Activated T-helper 2 cell treated with anti-CD3 and anti-CD28 coated beads, Interferon-gamma antibody, Interleukin-2, Interleukin-4, amounts not matched to agents 10 μg/mL and 5 μg/mL and 100 μg/mL, durations not matched to agents 14 hours and 24 hours and 36 hours (primary cell): ENCODE data around the gene CLMN. TPM values are rescaled to one million over a fixed set of nuclear protein-coding genes. Genes with fewer than 3 reads are reported as not detected.
"Not testable (repeated sequence)": the region's sequence is repeated elsewhere in the genome, so short reads cannot be mapped to it uniquely, and the experiment has no call there.

Source experiments
- DNase-seq: peaks from one replicate; pipeline ENCODE4 v3.0.0; 2021; ENCODE audit warnings: low spot score
- H3K27ac Mint-ChIP-seq: one replicate; pipeline ENCODE4 v1.8.0; 2021; ENCODE audit warnings: mixed read lengths
- H3K27me3 Mint-ChIP-seq: one replicate; pipeline ENCODE4 v1.8.0; 2021; ENCODE audit warnings: low read depth, mixed read lengths
- H3K36me3 Mint-ChIP-seq: one replicate; pipeline ENCODE4 v1.8.0; 2021; ENCODE audit warnings: low read depth, mixed read lengths
- H3K4me1 Mint-ChIP-seq: one replicate; pipeline ENCODE4 v1.8.0; 2021; ENCODE audit warnings: low read depth, mixed read lengths
- H3K4me3 Mint-ChIP-seq: one replicate; pipeline ENCODE4 v1.8.0; 2021; ENCODE audit warnings: low read depth, mild to moderate bottlenecking, moderate library complexity, mixed read lengths
- H3K9me3 Mint-ChIP-seq: one replicate; pipeline ENCODE4 v1.8.0; 2021; ENCODE audit warnings: mixed read lengths
- intact Hi-C: fragments of 100-400 bp; cut with micrococcal nuclease; formaldehyde crosslinking; loops from one replicate; pipeline ENCODE4 v1.15.1; 2023
- total RNA-seq: library from RNA; stranded (reverse); gene quantifications from 2 replicates; pipeline ENCODE4 v1.2.3, GENCODE V29; 2022

Gene CLMN
- total RNA-seq, 1 donor from 2014 or later: 1.3 TPM

DNA sequence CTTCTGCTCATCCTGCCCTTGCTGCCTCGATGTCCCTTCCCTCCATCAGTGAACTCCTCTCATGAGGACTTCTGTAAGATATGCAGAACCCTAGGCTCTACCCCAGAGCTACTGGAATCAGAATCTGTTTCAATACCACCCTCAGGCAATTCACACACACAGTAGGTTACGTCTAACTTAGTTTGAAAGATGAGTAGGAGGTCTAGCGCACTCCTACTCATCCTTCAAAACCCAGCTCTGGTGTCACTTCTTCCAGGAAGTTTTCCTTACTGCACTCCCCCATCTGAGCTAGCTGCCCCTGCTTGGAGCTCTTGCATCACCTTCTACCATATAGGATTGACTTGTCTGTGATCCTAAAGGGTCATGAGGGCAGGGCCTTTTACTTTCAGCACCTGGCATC is 105.9 kb downstream of the CLMN start:
- intact Hi-C loops: no loop called here

DNA sequence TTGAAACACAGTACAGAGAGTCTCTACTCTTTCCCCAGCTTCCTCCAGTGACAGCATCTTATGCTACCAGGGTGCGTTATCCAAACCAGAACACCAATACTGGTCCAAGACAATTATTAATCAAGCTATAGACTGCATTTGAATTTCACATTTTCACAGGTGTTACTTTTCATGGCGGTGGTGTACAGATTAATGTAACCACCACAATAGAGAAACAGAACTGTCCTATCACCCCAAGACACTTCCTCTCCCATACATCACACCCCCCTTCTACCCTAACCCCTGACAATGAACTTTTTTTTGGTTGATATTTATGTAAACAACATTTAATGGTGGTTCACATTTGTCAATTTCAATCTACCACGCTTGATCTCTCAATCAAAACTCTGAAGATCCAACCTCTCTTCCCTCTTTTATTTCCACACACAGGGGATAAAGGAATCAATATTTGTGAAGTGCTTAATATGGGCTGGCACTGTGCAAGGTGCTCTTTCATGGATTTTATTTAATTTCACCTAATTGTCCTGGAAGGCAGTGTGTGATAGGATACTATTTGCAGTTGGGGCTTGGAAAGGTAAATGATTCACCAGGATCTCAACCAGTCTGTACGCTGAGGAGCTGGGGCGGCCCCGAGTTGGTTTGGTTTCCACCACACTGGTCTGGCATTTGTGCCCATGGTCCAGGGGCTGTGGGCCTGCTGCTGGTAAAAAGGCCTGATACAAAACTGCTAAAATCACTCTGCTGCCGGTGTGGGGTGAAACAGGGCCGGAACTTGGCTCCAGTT is 107.8 kb downstream of the CLMN start:
- no peaks in the 10 kb centered on the region for H3K4me1 Mint-ChIP-seq
- H3K27ac Mint-ChIP-seq: no peak overlapping the region
- intact Hi-C loops: no loop called here
- H3K36me3 Mint-ChIP-seq: no peaks in the 10 kb centered on the region
- no peak overlapping the region for H3K4me3 Mint-ChIP-seq
- DNase-seq: no peak
- no peaks in the 10 kb centered on the region for H3K9me3 Mint-ChIP-seq
- no peaks in the 10 kb centered on the region for H3K27me3 Mint-ChIP-seq

More for the DNA sequence above, 105.9 kb downstream of the CLMN start:
- Mint-ChIP-seq H3K4me3 (no peak overlapping the region), H3K36me3 (no peaks in the 10 kb centered on the region), H3K4me1 (no peaks in the 10 kb centered on the region), H3K27me3 (no peaks in the 10 kb centered on the region), H3K27ac (no peak overlapping the region), H3K9me3 (no peaks in the 10 kb centered on the region)
- DNase-seq: no peak

DNA sequence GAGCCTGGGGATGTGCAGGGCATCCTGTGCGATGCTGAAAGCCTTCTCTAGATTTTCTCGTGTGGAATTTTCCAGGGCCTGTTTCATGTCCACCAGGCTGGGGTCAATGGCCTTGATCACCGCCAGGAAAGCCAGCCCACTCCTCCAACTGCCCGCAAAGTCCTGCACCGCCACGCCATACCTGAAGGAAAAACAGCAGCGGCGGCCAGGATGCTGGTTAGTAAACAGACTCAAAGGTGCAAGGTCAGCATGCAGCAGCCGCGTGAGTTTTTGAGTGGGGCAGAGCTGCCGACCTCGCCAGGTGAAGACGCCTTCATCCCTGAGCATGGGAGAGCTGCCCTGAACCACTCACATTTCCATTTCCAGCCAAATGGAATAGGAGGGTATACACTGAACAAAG is 109.0 kb downstream of the CLMN start:
- intact Hi-C loops: no loop called here
- peaks cover 4% of the 10 kb centered on the region for H3K27me3 Mint-ChIP-seq
- DNase-seq: no peak
- no peak overlapping the region for H3K4me3 Mint-ChIP-seq
- no peaks in the 10 kb centered on the region for H3K9me3 Mint-ChIP-seq
- H3K36me3 Mint-ChIP-seq: no peaks in the 10 kb centered on the region
- H3K4me1 Mint-ChIP-seq: no peaks in the 10 kb centered on the region
- H3K27ac Mint-ChIP-seq: no peak overlapping the region

DNA sequence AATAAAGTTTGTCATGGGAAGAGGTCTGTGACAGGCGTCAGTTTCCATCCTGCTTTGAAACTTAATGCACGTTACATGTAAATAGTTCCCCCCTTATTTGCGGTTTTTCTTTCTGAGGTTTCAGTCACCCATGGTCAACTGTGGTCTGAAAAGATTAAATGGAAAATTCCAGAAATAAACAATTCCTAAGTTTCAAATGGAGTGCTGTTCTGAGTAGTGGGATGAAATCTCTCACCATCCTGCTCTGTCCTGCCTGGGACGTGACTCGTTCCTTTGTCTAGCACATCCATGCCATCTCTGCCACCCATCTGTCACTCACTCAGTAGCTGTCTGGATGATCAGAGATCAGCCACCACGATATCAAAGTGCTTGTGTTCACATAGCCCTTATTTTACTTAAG is 111.1 kb downstream of the CLMN start:
- Mint-ChIP-seq H3K4me3 (no peak overlapping the region), H3K27ac (no peak overlapping the region), H3K27me3 (peaks cover 12% of the 10 kb centered on the region), H3K9me3 (no peaks in the 10 kb centered on the region), H3K36me3 (no peaks in the 10 kb centered on the region), H3K4me1 (no peaks in the 10 kb centered on the region)
- intact Hi-C loops: no loop called here
- no peak for DNase-seq

DNA sequence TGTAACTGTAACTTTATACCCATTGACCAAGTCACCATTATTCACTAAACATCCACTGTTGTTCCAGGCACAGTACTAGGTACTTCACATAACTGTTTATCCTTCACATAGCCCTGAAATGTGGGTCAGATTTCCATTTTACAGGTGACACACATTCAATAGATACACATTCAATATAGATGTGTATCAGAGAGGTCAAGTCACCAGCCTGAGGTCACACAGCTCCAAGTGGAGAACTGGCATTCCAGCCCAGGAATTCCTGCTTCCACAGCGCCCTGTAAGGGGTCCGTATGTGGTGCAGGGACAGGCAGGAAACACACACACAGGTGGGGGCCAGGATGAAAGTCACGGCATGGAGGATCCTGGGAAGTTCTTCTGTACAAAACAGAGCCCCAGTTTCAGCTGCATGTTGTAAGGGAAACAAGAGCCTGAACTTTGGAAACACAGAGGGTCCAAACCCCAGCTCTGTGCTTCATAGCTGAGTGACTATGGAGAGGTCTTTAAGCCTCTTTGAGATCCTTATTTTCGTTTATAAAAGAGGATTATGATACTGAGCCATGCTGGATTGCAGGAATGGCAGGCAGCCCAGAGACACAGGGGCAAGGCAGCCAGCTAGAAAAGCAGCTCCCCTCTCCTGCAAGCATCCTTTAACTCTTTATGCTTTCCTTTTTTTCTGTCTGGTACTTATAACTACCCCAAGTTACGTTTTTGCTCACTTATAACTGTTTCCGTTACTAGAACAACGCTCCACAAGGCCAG is 112.1 kb downstream of the CLMN start:
- Mint-ChIP-seq H3K27me3 (peaks cover 12% of the 10 kb centered on the region), H3K4me3 (no peak overlapping the region)
- intact Hi-C loops: no loop called here

DNA sequence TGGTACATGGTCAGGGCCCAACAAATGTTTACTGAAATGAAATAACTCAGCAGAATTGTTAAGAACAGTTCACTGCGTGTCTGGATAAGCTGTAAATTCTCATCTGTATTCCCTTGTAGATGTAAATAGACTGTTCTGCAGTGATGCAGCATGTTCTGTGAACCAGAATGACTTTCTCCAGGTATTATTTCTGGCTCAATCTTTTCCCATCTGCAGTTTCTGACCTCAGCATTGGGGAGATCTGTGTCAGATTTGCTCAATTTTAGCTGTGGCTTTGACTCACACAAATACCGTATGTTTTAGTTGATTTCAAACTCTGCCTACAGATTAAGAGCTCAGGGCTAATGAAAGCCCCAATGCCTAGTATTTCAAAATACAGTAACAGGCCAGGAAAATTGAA is 113.2 kb downstream of the CLMN start:
- H3K4me3 Mint-ChIP-seq: no peak overlapping the region
- H3K9me3 Mint-ChIP-seq: no peaks in the 10 kb centered on the region
- H3K4me1 Mint-ChIP-seq: no peaks in the 10 kb centered on the region
- no peak for DNase-seq
- intact Hi-C loops: no loop called here
- no peaks in the 10 kb centered on the region for H3K36me3 Mint-ChIP-seq
- peaks cover 12% of the 10 kb centered on the region for H3K27me3 Mint-ChIP-seq
- no peak overlapping the region for H3K27ac Mint-ChIP-seq

More for the DNA sequence above, 112.1 kb downstream of the CLMN start:
- DNase-seq: no peak
- H3K36me3 Mint-ChIP-seq: no peaks in the 10 kb centered on the region
- H3K27ac Mint-ChIP-seq: no peak overlapping the region
- no peaks in the 10 kb centered on the region for H3K9me3 Mint-ChIP-seq
- H3K4me1 Mint-ChIP-seq: no peaks in the 10 kb centered on the region

DNA sequence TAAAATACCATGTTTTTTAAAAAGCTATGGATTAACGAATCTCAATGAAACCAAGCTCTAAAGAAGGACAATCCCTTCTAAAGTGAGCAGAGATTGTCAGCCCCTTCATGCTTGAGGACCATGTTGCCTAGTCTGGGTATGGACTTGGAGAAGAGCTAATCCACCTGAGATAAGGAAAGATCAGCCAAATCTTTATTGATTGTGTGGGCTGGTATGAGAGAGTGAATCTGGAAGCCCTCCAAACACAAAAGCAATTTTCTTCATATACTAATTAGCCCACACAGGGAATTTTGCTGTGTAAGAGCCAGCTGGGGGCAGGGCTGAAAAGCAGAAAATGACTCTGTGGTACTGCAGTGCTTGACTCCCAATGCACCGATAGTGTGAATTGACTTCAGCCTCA is 115.0 kb downstream of the CLMN start:
- no peaks in the 10 kb centered on the region for H3K4me1 Mint-ChIP-seq
- intact Hi-C loops: no loop called here
- H3K36me3 Mint-ChIP-seq: no peaks in the 10 kb centered on the region
- no peaks in the 10 kb centered on the region for H3K9me3 Mint-ChIP-seq
- H3K4me3 Mint-ChIP-seq: no peak overlapping the region
- no peak overlapping the region for H3K27ac Mint-ChIP-seq
- no peak for DNase-seq
- peaks cover 12% of the 10 kb centered on the region for H3K27me3 Mint-ChIP-seq

DNA sequence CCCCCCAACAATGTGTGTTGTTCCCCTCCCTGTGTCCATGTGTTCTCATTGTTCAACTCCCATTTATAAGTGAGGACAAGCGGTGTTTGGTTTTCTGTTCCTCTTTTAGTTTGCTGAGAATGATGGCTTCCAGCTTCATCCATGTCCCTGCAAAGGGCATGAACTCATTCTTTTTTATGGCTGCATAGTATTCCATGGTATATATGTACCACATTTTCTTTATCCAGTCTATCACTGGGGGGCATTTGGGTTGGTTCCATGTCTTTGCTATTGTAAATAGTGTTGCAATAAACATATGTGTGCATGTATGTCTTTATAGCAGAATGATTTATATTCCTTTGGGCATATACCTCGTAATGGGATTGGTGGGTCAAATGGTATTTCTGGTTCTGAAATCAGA is 118.0 kb downstream of the CLMN start:
- H3K36me3 Mint-ChIP-seq, H3K9me3 Mint-ChIP-seq, DNase-seq, intact Hi-C loops, H3K4me1 Mint-ChIP-seq, H3K4me3 Mint-ChIP-seq, H3K27ac Mint-ChIP-seq: not testable (repeated sequence)
- peaks cover 21% of the 10 kb centered on the region for H3K27me3 Mint-ChIP-seq

DNA sequence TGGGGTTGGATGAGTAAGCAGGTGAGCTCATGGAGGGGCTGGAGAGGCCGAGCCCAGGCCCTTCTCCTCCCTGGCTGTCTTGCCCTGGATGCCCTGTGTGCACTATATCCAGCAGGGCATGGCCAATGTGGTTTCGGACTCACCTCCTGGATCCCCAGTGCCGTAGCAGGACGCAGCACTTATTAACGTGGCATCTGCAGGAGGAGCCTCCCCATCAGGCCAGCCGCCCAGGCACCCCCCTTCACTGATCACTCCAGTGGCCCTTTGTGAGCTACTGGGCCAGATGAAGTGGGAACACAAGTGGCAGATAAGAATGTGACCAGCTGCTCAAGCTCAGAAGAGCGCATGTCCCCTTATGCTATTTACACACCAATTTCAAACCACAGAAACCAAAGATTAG is 119.3 kb downstream of the CLMN start:
- Mint-ChIP-seq H3K9me3 (no peaks in the 10 kb centered on the region), H3K4me1 (peaks cover 2% of the 10 kb centered on the region), H3K36me3 (no peaks in the 10 kb centered on the region), H3K4me3 (no peak overlapping the region), H3K27me3 (peaks cover 17% of the 10 kb centered on the region), H3K27ac (no peak overlapping the region)
- intact Hi-C loops: no loop called here
- no peak for DNase-seq

DNA sequence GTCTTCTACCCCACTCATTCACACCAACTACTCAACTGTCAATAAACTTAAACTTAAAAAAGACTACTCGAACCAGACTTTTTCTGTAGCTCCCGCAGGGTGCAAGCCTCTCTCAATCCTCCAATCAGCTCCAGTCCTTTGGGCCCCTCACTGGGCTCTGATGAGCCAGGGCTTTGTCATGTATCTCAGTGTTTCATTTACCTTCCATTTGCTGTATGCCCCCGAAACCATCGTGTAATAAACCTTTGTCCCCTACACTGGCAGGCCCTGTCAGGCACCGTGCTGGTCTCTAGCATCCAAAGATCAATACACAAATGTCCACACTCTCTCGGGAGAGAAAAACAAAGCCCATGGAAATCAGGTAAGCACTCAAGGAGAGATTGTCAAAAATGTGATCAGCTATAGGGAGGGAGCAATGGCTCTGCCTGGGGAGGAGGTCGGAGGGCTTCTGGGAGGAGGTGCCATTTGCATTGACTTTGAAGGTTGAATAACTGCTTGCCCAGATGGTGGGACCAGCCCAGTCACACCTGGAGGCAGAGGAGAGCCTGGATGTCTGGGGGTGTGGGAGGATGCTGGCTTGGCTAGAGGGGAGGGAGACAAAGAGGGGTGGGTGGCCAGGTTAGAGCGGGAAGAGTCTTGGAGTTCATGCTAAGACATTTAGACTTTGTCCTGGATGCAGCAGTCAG is 120.3 kb downstream of the CLMN start:
- Mint-ChIP-seq H3K27me3 (peaks cover 14% of the 10 kb centered on the region), H3K4me3 (no peak overlapping the region), H3K9me3 (no peaks in the 10 kb centered on the region), H3K4me1 (peaks cover 2% of the 10 kb centered on the region), H3K36me3 (no peaks in the 10 kb centered on the region), H3K27ac (no peak overlapping the region)
- intact Hi-C loops: no loop called here
- no peak for DNase-seq

DNA sequence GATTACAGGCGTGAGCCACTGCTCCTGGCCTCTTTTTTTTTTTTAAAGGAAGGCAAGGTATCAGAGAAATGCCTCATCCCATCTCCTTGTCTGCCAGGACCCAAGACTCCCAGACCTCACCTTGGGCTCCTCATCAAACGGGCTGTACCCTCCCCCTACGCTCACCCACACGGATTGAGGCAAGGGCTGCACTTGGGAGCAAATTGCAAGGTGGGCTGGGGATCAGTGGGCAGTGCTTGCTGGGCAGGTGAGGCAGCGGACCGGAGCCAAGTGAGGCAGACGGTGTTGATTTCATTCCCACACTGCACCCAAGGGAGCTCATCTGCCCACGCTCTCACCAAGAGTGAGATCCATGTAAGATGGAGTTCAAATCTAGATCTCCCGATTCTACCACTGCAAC is 121.4 kb downstream of the CLMN start:
- Mint-ChIP-seq H3K4me1 (peaks cover 2% of the 10 kb centered on the region), H3K9me3 (no peaks in the 10 kb centered on the region), H3K36me3 (no peaks in the 10 kb centered on the region), H3K4me3 (no peak overlapping the region), H3K27ac (no peak overlapping the region), H3K27me3 (peaks cover 11% of the 10 kb centered on the region)
- intact Hi-C loops: no loop called here
- no peak for DNase-seq

DNA sequence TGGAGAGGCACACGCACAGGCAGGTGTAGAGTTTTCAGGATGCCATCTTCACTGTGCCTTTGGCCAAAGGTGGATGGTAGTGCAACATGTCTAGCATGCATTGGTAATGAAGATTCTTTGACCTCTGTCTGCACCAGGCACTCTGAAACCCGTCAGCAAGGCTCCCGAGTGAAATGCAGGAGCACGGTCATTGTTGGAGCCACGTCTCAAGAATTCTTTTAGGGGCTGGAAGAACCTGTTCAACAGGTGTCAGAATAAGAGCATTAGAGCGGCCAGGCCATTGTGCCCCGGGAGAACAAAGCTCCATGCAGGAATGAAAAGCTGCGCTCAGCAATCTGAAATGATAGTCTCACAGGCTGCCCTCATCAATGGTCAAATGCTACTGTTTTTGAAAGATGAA is 122.2 kb downstream of the CLMN start:
- H3K4me1 Mint-ChIP-seq: peaks cover 2% of the 10 kb centered on the region
- H3K27ac Mint-ChIP-seq: no peak overlapping the region
- peaks cover 11% of the 10 kb centered on the region for H3K27me3 Mint-ChIP-seq
- H3K4me3 Mint-ChIP-seq: no peak overlapping the region
- no peaks in the 10 kb centered on the region for H3K36me3 Mint-ChIP-seq
- DNase-seq: no peak
- H3K9me3 Mint-ChIP-seq: no peaks in the 10 kb centered on the region
- intact Hi-C loops: no loop called here
